ENCODE results near the gene MMP24OS.

DNA sequence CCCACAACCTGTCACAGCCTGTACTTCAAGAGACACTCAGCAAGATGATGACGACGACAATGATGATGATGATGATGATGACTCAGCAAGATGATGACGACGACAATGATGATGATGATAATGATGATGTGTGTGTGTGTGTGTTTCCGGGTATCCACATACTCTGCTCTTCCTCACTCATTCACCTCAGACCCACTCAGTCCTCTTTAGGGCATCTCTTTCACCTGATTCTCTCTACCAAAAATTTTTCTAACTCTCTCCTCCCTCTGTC lies 7.8 kb upstream of the MMP24OS start:
- TF ChIP-seq, protein P1, sequence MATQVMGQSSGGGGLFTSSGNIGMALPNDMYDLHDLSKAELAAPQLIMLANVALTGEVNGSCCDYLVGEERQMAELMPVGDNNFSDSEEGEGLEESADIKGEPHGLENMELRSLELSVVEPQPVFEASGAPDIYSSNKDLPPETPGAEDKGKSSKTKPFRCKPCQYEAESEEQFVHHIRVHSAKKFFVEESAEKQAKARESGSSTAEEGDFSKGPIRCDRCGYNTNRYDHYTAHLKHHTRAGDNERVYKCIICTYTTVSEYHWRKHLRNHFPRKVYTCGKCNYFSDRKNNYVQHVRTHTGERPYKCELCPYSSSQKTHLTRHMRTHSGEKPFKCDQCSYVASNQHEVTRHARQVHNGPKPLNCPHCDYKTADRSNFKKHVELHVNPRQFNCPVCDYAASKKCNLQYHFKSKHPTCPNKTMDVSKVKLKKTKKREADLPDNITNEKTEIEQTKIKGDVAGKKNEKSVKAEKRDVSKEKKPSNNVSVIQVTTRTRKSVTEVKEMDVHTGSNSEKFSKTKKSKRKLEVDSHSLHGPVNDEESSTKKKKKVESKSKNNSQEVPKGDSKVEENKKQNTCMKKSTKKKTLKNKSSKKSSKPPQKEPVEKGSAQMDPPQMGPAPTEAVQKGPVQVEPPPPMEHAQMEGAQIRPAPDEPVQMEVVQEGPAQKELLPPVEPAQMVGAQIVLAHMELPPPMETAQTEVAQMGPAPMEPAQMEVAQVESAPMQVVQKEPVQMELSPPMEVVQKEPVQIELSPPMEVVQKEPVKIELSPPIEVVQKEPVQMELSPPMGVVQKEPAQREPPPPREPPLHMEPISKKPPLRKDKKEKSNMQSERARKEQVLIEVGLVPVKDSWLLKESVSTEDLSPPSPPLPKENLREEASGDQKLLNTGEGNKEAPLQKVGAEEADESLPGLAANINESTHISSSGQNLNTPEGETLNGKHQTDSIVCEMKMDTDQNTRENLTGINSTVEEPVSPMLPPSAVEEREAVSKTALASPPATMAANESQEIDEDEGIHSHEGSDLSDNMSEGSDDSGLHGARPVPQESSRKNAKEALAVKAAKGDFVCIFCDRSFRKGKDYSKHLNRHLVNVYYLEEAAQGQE (IDR thresholded peaks at IDR 0.05; ENCODE audit: low read depth): no peak
- TF ChIP-seq USF1 (IDR thresholded peaks at IDR 0.05): no peak
- no peak for TF ChIP-seq RAD21 (IDR thresholded peaks at IDR 0.05; ENCODE audit: low read depth)
- TF ChIP-seq EP300 (IDR thresholded peaks at IDR 0.05; ENCODE audit: borderline replicate concordance): no peak
- TF ChIP-seq TCF12 (IDR thresholded peaks at IDR 0.05; ENCODE audit: low read depth): no peak
- TF ChIP-seq EGR1 (IDR thresholded peaks at IDR 0.05): no peak
- TF ChIP-seq FOXM1 (IDR thresholded peaks at IDR 0.05; ENCODE audit: borderline replicate concordance, low read depth): no peak
- TF ChIP-seq, protein P2, sequence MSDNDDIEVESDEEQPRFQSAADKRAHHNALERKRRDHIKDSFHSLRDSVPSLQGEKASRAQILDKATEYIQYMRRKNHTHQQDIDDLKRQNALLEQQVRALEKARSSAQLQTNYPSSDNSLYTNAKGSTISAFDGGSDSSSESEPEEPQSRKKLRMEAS (IDR thresholded peaks at IDR 0.05): no peak
- no peak for TF ChIP-seq YY1 (IDR thresholded peaks at IDR 0.05; ENCODE audit: low read depth)
- TF ChIP-seq TAF1 (IDR thresholded peaks at IDR 0.05; ENCODE audit: low read depth): no peak
- TF ChIP-seq CREB1 (IDR thresholded peaks at IDR 0.05; ENCODE audit: low read depth): no peak
- TF ChIP-seq CEBPB (IDR thresholded peaks at IDR 0.05): no peak

Data from Ishikawa (cell line).